DOHH2 (cell line): ENCODE data around the gene TRIM74.
"Not testable (repeated sequence)": the region's sequence is repeated elsewhere in the genome, so short reads cannot be mapped to it uniquely, and the experiment has no call there.

ENCODE experiments used
- H3F3A ChIP-seq: fragments of 200-600 bp; sonication (generic), shearing (Covaris generic); 2 replicates; pipeline ENCODE4 v1.6.0; 2016; ENCODE audit warnings: antibody characterized with exemption, mild to moderate bottlenecking; ENCODE audit not compliant: control insufficient read depth, insufficient read depth
- H3K27ac ChIP-seq: fragments of 200-600 bp; sonication (generic); 2 replicates; pipeline ENCODE4 v1.5.1; 2014; ENCODE audit warnings: low read depth, mild to moderate bottlenecking, low read length, moderate library complexity
- H3K27me3 ChIP-seq: fragments of 200-600 bp; sonication (generic); 2 replicates; pipeline ENCODE4 v1.6.1; 2014; ENCODE audit warnings: mild to moderate bottlenecking, low read length, mixed read lengths; ENCODE audit not compliant: control insufficient read depth
- H3K36me3 ChIP-seq: fragments of 200-600 bp; sonication (generic); 2 replicates; pipeline ENCODE4 v1.6.1; 2014; ENCODE audit warnings: mild to moderate bottlenecking, low read length, moderate library complexity, mixed read lengths; ENCODE audit not compliant: control insufficient read depth
- H3K4me1 ChIP-seq: fragments of 200-600 bp; sonication (generic); 2 replicates; pipeline ENCODE4 v1.6.1; 2014; ENCODE audit warnings: mild to moderate bottlenecking, low read length, mixed read lengths; ENCODE audit not compliant: control insufficient read depth
- H3K4me2 ChIP-seq: fragments of 200-600 bp; sonication (generic); 2 replicates; pipeline ENCODE4 v1.6.0; 2014; ENCODE audit warnings: mild to moderate bottlenecking, low read length, moderate library complexity
- H3K4me3 ChIP-seq: fragments of 200-600 bp; sonication (generic); 2 replicates; pipeline ENCODE4 v1.5.1; 2014; ENCODE audit warnings: mild to moderate bottlenecking, low read length, mixed read lengths
- H3K79me2 ChIP-seq: fragments of 200-600 bp; sonication (generic); 2 replicates; pipeline ENCODE4 v1.6.1; 2014; ENCODE audit warnings: mild to moderate bottlenecking, low read length, mixed read lengths; ENCODE audit not compliant: control insufficient read depth
- H3K9me2 ChIP-seq: fragments of 200-600 bp; sonication (generic); replicated peaks from 2 replicates; pipeline ENCODE4 v1.6.1; 2014; ENCODE audit warnings: mild to moderate bottlenecking, low read length, mixed read lengths; ENCODE audit not compliant: control insufficient read depth
- H3K9me3 ChIP-seq: fragments of 200-600 bp; sonication (generic); 2 replicates; pipeline ENCODE4 v1.6.1; 2014; ENCODE audit warnings: antibody characterized with exemption, low read length, mixed read lengths; ENCODE audit not compliant: control insufficient read depth, insufficient read depth
- H4K20me1 ChIP-seq: fragments of 200-600 bp; sonication (generic); 2 replicates; pipeline ENCODE4 v1.6.0; 2014; ENCODE audit warnings: low read depth, mild to moderate bottlenecking, antibody characterized with exemption, low read length, moderate library complexity; ENCODE audit not compliant: control insufficient read depth, insufficient read depth

The TRIM74 gene

DNA sequence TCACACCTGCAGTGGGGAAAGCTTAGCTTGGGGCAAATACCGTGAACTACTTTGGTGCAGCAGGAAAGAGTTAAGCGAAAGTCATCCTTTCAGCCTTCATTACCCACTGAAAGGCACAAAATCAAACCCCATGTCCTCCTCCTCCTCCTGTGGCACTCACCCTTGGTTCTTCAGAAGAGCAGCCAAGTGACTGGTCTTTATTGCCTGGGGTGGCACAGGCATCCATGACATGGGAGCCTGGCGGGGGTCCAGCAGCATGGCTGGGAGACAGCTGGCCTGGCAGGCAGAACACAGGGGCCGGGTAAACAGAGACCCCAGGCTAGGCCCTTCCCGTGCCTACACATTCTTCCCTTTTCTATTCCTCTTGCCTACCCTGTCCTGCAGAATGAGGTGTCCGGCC, 19.6 kb downstream of the TRIM74 start:
- not testable (repeated sequence) for H3K4me1 ChIP-seq, H3K4me3 ChIP-seq, H3K79me2 ChIP-seq, H3K27ac ChIP-seq, H4K20me1 ChIP-seq, H3K9me2 ChIP-seq, H3K9me3 ChIP-seq, H3K27me3 ChIP-seq, H3F3A ChIP-seq, H3K4me2 ChIP-seq
- H3K36me3 ChIP-seq = peaks cover 26% of the 10 kb centered on the region

DNA sequence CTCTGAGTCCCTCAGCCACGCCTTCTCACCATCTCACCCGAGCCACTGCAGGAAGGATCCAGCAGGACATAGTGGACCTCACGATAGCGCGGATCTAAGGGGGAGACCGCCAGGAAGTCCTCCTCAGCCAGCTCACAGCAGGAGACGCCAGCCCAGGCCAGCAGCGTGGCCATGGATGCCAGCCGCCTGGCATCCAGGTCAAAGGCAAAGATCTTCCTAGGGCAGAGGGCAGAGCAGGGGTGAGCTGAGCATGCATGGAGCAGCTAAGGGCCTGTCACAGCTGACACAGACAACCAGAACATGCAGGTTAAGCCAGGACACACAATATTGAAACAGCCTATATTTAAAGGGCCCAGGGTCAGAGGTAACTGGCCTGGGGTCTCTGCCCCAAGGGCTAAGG, 20.0 kb downstream of the TRIM74 start:
- H3K9me2 ChIP-seq, H3F3A ChIP-seq, H3K9me3 ChIP-seq, H4K20me1 ChIP-seq, H3K4me2 ChIP-seq, H3K4me1 ChIP-seq, H3K27me3 ChIP-seq, H3K4me3 ChIP-seq, H3K79me2 ChIP-seq, H3K27ac ChIP-seq: not testable (repeated sequence)
- peaks cover 26% of the 10 kb centered on the region for H3K36me3 ChIP-seq

GRCh38 chr7:72948714-72949113, 20.6 kb downstream of the TRIM74 start:
- peaks cover 26% of the 10 kb centered on the region for H3K36me3 ChIP-seq
- H3K4me3 ChIP-seq, H3K27me3 ChIP-seq, H3K27ac ChIP-seq, H3K9me2 ChIP-seq, H3K79me2 ChIP-seq, H4K20me1 ChIP-seq, H3K9me3 ChIP-seq, H3F3A ChIP-seq, H3K4me2 ChIP-seq, H3K4me1 ChIP-seq: not testable (repeated sequence)

GRCh38 chr7:72946130-72946745, 23.0 kb downstream of the TRIM74 start:
- peaks cover 26% of the 10 kb centered on the region for H3K36me3 ChIP-seq
- H3K4me3 ChIP-seq, H3K27me3 ChIP-seq, H3K4me1 ChIP-seq, H3K79me2 ChIP-seq, H3K4me2 ChIP-seq, H3K9me3 ChIP-seq, H3K27ac ChIP-seq, H3F3A ChIP-seq, H3K9me2 ChIP-seq, H4K20me1 ChIP-seq: not testable (repeated sequence)

- not testable (repeated sequence) for H3K27ac ChIP-seq, H3K27me3 ChIP-seq, H3K9me2 ChIP-seq, H3K4me3 ChIP-seq, H3K4me2 ChIP-seq, H3K9me3 ChIP-seq, H3K79me2 ChIP-seq, H3K4me1 ChIP-seq, H3F3A ChIP-seq, H4K20me1 ChIP-seq
- peaks cover 26% of the 10 kb centered on the region for H3K36me3 ChIP-seq
Observed at GRCh38 chr7:72945597-72945996, 23.7 kb downstream of the TRIM74 start.

GRCh38 chr7:72944937-72945336, 24.3 kb downstream of the TRIM74 start:
- H4K20me1 ChIP-seq, H3K9me2 ChIP-seq, H3K79me2 ChIP-seq, H3K27ac ChIP-seq, H3K4me3 ChIP-seq, H3K4me2 ChIP-seq, H3K27me3 ChIP-seq, H3K9me3 ChIP-seq, H3K4me1 ChIP-seq, H3F3A ChIP-seq: not testable (repeated sequence)
- H3K36me3 ChIP-seq = peaks cover 26% of the 10 kb centered on the region

DNA sequence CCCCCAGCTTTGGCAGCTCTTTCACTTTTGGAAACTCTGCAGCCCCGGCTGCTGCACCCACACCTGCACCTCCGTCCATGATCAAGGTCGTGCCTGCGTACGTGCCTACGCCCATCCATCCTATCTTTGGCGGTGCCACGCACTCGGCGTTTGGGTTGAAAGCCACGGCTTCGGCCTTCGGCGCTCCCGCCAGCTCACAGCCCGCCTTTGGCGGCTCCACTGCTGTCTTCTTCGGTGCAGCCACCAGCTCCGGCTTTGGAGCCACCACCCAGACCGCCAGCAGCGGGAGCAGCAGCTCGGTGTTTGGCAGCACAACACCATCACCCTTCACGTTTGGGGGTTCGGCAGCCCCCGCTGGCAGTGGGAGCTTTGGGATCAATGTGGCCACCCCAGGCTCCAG, 26.3 kb downstream of the TRIM74 start:
- H3F3A ChIP-seq, H3K4me3 ChIP-seq, H3K9me2 ChIP-seq, H4K20me1 ChIP-seq, H3K4me1 ChIP-seq, H3K4me2 ChIP-seq, H3K9me3 ChIP-seq, H3K27ac ChIP-seq, H3K27me3 ChIP-seq: not testable (repeated sequence)
- Histone ChIP-seq H3K79me2 (peaks cover 11% of the 10 kb centered on the region), H3K36me3 (peaks cover 28% of the 10 kb centered on the region)

GRCh38 chr7:72942022-72942705, 27.1 kb downstream of the TRIM74 start:
- H3K4me2 ChIP-seq, H3K4me3 ChIP-seq, H4K20me1 ChIP-seq, H3K9me3 ChIP-seq, H3K4me1 ChIP-seq, H3F3A ChIP-seq, H3K27ac ChIP-seq, H3K9me2 ChIP-seq, H3K27me3 ChIP-seq: not testable (repeated sequence)
- peaks cover 14% of the 10 kb centered on the region for H3K79me2 ChIP-seq
- peaks cover 33% of the 10 kb centered on the region for H3K36me3 ChIP-seq
